ENCODE measurements around the gene GFPT1.
A peak's percentile ranks its signal among the peaks of the same experiment; 100 is the strongest.

DNA sequence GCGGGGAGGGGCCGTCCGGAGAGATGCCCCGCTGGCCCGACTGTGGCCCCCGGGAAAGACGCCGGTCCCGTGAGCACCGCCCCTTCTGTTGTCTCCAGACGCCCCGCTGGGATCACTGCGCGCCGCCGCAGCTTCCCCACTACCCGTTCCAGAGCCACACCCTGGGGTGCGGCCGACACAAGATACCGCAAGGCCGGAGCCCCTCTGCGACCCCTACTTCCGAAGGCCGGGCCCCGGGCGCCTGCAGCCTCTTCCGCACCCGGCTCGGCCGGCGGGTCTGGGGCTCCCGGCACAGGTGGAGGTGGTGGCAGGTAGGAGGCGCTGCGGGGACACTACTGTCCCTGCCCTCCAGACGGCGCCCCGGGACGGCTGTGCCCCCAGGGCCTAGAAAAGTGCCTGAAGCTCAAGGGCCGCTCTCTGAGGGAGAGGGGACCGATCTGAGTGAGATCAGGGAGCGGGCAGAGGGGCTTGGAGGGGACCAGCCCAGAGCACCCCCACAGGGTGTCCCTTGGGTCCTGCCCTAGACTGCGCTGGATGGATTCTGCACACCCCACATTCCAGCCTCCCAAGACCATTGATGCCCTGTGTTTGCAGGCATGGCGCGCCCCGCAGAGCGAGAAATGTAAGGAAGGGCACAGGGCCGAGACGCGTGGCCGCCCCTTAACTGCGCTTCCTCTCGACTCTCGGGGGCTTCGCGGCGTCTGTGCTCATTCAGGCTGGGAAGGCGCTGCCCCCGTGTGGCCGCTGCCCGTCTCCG is 80.0 kb downstream of the GFPT1 start:
- TF ChIP-seq POLR2A (IDR thresholded peaks at IDR 0.05) (no peak), CTCF (IDR thresholded peaks at IDR 0.05) (peak; percentile 66 to 93 (median 82))
